H1 (cell line): Measurements from ENCODE around the gene SIK3. TPM values are rescaled to one million over a fixed set of nuclear protein-coding genes. Genes with fewer than 3 reads are reported as not detected.

Experiments
- CTCF ChIA-PET: fragments of 300-600 bp; sonication (Branson Sonifier 250); formaldehyde crosslinking; loops from one replicate; lab custom pipeline; 2021; ENCODE audit not compliant: partially characterized antibody; lab: Charles Lee
- POLR2A ChIA-PET: fragments of 300-600 bp; sonication (Branson Sonifier 250); formaldehyde crosslinking; loops from one replicate; lab custom pipeline; 2021; ENCODE audit warnings: inconsistent platforms; ENCODE audit not compliant: partially characterized antibody; lab: Charles Lee
- DNase-seq, 2 experiments: peaks; one replicate each; pipeline versions ENCODE4 v3.0.0 to v3.0.0-alpha.2; 2010 to 2022; ENCODE audit warnings: low spot score in 2 of 2, low read depth in 1 of 2, mixed read lengths in 1 of 2
- FAIRE-seq: peaks from 2 replicates; lab custom pipeline; 2011; peaks lifted over from hg19 to GRCh38; lab: Jason Lieb, UNC
- H2AFZ ChIP-seq: 2 replicates; pipeline ENCODE4 v1.8.1; 2012; ENCODE audit warnings: low read length, inconsistent platforms
- H2AK5ac ChIP-seq: 2 replicates; pipeline ENCODE4 v1.6.1; 2013; ENCODE audit warnings: low read depth, low read length
- H2BK120ac ChIP-seq: replicated peaks from 2 replicates; pipeline ENCODE3; 2013; ENCODE audit warnings: low read depth, low read length, inconsistent platforms
- H2BK12ac ChIP-seq: 2 replicates; pipeline ENCODE4 v1.6.1; 2013; ENCODE audit warnings: low read depth, low read length
- H2BK15ac ChIP-seq: 2 replicates; pipeline ENCODE4 v1.6.1; 2013; ENCODE audit warnings: low read length
- H2BK20ac ChIP-seq: 2 replicates; pipeline ENCODE4 v1.6.1; 2013; ENCODE audit warnings: low read length
- H2BK5ac ChIP-seq: 2 replicates; pipeline ENCODE4 v1.6.1; 2013; ENCODE audit warnings: low read depth, low read length
- H3K14ac ChIP-seq: 2 replicates; pipeline ENCODE4 v1.6.1; 2013; ENCODE audit warnings: inconsistent platforms; ENCODE audit not compliant: insufficient read length
- H3K18ac ChIP-seq: 2 replicates; pipeline ENCODE4 v1.6.1; 2013; ENCODE audit warnings: low read length; ENCODE audit errors: extremely low read depth
- H3K23ac ChIP-seq: 2 replicates; pipeline ENCODE4 v1.6.1; 2013; ENCODE audit warnings: inconsistent platforms; ENCODE audit not compliant: insufficient read length
- H3K23me2 ChIP-seq: 2 replicates; pipeline ENCODE4 v1.6.1; 2013; ENCODE audit warnings: low read depth, low read length
- H3K27ac ChIP-seq: 2 replicates; pipeline ENCODE4 v1.6.1; 2011; ENCODE audit warnings: low read depth, low read length, inconsistent platforms
- H3K27me3 ChIP-seq, 4 experiments: replicated peaks in 1 of 4; 1 replicate in 1 of 4; 2 replicates in 3 of 4; pipeline versions ENCODE4 v1.6.1 to v1.8.1; 2011 to 2013; ENCODE audit warnings: low read length in 3 of 4, mild to moderate bottlenecking in 3 of 4, inconsistent platforms in 2 of 4, mixed read lengths in 2 of 4, moderate library complexity in 1 of 4; ENCODE audit not compliant: control insufficient read depth in 3 of 4, insufficient read depth in 3 of 4; ENCODE audit errors: extremely low read depth in 1 of 4
- H3K36me3 ChIP-seq, 4 experiments: 2 replicates each; pipeline versions ENCODE4 v1.6.1 to v1.8.1; 2011 to 2013; ENCODE audit warnings: mild to moderate bottlenecking in 4 of 4, low read length in 3 of 4, moderate library complexity in 2 of 4, control low read depth in 1 of 4, inconsistent platforms in 1 of 4; ENCODE audit not compliant: insufficient read depth in 4 of 4, control insufficient read depth in 2 of 4
- H3K4ac ChIP-seq: replicated peaks from 2 replicates; pipeline ENCODE3; 2013; ENCODE audit warnings: low read length, low read depth, mixed read lengths, inconsistent platforms; ENCODE audit not compliant: insufficient read length
- H3K4me1 ChIP-seq, 4 experiments: replicated peaks in 1 of 4; 1 replicate in 1 of 4; 2 replicates in 3 of 4; pipeline versions ENCODE4 v1.6.1 to v1.8.1; 2011 to 2013; ENCODE audit warnings: low read length in 3 of 4, inconsistent platforms in 2 of 4, mixed read lengths in 1 of 4; ENCODE audit not compliant: insufficient read depth in 4 of 4, control insufficient read depth in 3 of 4
- H3K4me2 ChIP-seq, 2 experiments: 2 replicates each; pipeline versions ENCODE4 v1.6.1 to v1.8.1; 2011 to 2013; ENCODE audit warnings: low read depth in 2 of 2, low read length in 2 of 2, control low read depth in 1 of 2, inconsistent platforms in 1 of 2, mild to moderate bottlenecking in 1 of 2; ENCODE audit not compliant: insufficient read depth in 1 of 2
- H3K4me3 ChIP-seq, 4 experiments: fragments of 200-600, 300-600 bp in 1 of 4; sonication (generic), shearing (Covaris generic), sonication (Bioruptor Twin) in 1 of 4; 2 replicates each; pipeline versions ENCODE4 v1.5.1 to v1.8.1; 2011 to 2016; ENCODE audit warnings: low read length in 4 of 4, low read depth in 3 of 4, control low read depth in 2 of 4, inconsistent platforms in 2 of 4, mild to moderate bottlenecking in 2 of 4, mixed read lengths in 1 of 4, moderate library complexity in 1 of 4; ENCODE audit not compliant: insufficient read depth in 2 of 4; ENCODE audit errors: extremely low read depth in 1 of 4
- H3K56ac ChIP-seq: replicated peaks from 2 replicates; pipeline ENCODE3; 2013; ENCODE audit warnings: low read depth, mild to moderate bottlenecking, mixed read lengths, low read length, inconsistent platforms; ENCODE audit not compliant: insufficient read length
- H3K79me1 ChIP-seq: 2 replicates; pipeline ENCODE4 v1.6.1; 2013; ENCODE audit warnings: low read depth, low read length, control low read depth
- H3K79me2 ChIP-seq, 2 experiments: 2 replicates each; pipeline versions ENCODE4 v1.6.1 to v1.8.1; 2012 to 2013; ENCODE audit warnings: low read length in 2 of 2, mild to moderate bottlenecking in 2 of 2, inconsistent platforms in 1 of 2; ENCODE audit not compliant: insufficient read depth in 2 of 2, control insufficient read depth in 1 of 2
- H3K9ac ChIP-seq, 4 experiments: replicated peaks in 1 of 4; 1 replicate in 1 of 4; 2 replicates in 3 of 4; pipeline versions ENCODE4 v1.6.1 to v1.8.1; 2011 to 2013; ENCODE audit warnings: low read depth in 3 of 4, low read length in 3 of 4, control low read depth in 2 of 4, mild to moderate bottlenecking in 2 of 4, moderate library complexity in 2 of 4, inconsistent platforms in 1 of 4; ENCODE audit errors: extremely low read depth in 1 of 4
- H3K9me3 ChIP-seq, 2 experiments: 2 replicates each; pipeline versions ENCODE4 v1.6.1 to v1.8.1; 2012 to 2013; ENCODE audit warnings: mild to moderate bottlenecking in 2 of 2, moderate library complexity in 2 of 2, control low read depth in 1 of 2, inconsistent platforms in 1 of 2, low read depth in 1 of 2, low read length in 1 of 2, mixed read lengths in 1 of 2; ENCODE audit not compliant: insufficient read depth in 2 of 2
- H4K20me1 ChIP-seq, 2 experiments: replicated peaks in 1 of 2; 2 replicates each; pipeline versions ENCODE3 to v1.8.1; 2011 to 2013; ENCODE audit warnings: inconsistent platforms in 2 of 2, low read length in 2 of 2, mild to moderate bottlenecking in 1 of 2; ENCODE audit not compliant: insufficient read depth in 2 of 2, control insufficient read depth in 1 of 2
- H4K5ac ChIP-seq: 2 replicates; pipeline ENCODE4 v1.6.1; 2013; ENCODE audit warnings: low read length, low read depth, mixed read lengths, inconsistent platforms; ENCODE audit not compliant: insufficient read length
- H4K8ac ChIP-seq: 2 replicates; pipeline ENCODE4 v1.8.0; 2013; ENCODE audit warnings: mild to moderate bottlenecking, moderate library complexity, low read length, inconsistent platforms; ENCODE audit not compliant: insufficient read depth; ENCODE audit errors: extremely low read depth
- H4K91ac ChIP-seq: replicated peaks from 2 replicates; pipeline ENCODE3; 2013; ENCODE audit warnings: low read length, mixed read lengths, inconsistent platforms; ENCODE audit not compliant: insufficient read length
- NANOG ChIP-seq: IDR thresholded peaks from 2 replicates; pipeline ENCODE4 v1.6.1; 2011; ENCODE audit warnings: low read length, low read depth, mild to moderate bottlenecking, inconsistent platforms; ENCODE audit not compliant: insufficient read depth, poor library complexity, severe bottlenecking
- RFX5 ChIP-seq: IDR thresholded peaks from 2 replicates; pipeline ENCODE4 v1.6.1; 2011; ENCODE audit warnings: low read depth, low read length, improper control_type of control experiment, borderline replicate concordance
- WGBS, 2 experiments: shearing (Covaris generic) in 1 of 2; methylation state at CpG; one replicate each; pipeline versions ENCODE4 v1.1.6 to v1.1.7; 2013 to 2015; ENCODE audit warnings: low lambda C conversion rate in 2 of 2, mixed read lengths in 2 of 2, inconsistent platforms in 1 of 2, low coverage in 1 of 2, missing lambda C conversion rate in 1 of 2; ENCODE audit not compliant: insufficient replicate concordance in 2 of 2, insufficient coverage in 1 of 2, insufficient read length in 1 of 2; ENCODE audit errors: extremely low coverage in 1 of 2, missing lambda C conversion rate in 1 of 2; 5-methylcytosine and 5-hydroxymethylcytosine counted together
- polyA plus RNA-seq, 7 experiments: library from polyadenylated mRNA; depleted of rRNA in 3 of 7; stranded (reverse) in 5 of 7; unstranded in 2 of 7; fragments of >200 nt in 5 of 7; fragments of 200-250 nt in 2 of 7; gene quantifications; 1 replicate in 5 of 7; 2 replicates in 1 of 7; 4 replicates in 1 of 7; pipeline versions ENCODE4 v1.2.1 to v1.2.3, GENCODE V29; 2011 to 2013; ENCODE audit warnings: missing spikeins in 2 of 7, mixed read lengths in 2 of 7
- total RNA-seq: library from RNA; stranded (reverse); fragmentation: NEBNext Ultra II Directional; extraction: Animal tissue kit (Norgen Biotek cat#: 25700); gene quantifications from 2 replicates; pipeline ENCODE4 v1.2.1, GENCODE V29; 2021

SIK3 gene
- total and polyA plus RNA-seq, 2 of the 8 experiments (the other 6 are each of a cell fraction or from before 2014, with no cell fraction given), result 19.9 to 32.1 TPM

DNA sequence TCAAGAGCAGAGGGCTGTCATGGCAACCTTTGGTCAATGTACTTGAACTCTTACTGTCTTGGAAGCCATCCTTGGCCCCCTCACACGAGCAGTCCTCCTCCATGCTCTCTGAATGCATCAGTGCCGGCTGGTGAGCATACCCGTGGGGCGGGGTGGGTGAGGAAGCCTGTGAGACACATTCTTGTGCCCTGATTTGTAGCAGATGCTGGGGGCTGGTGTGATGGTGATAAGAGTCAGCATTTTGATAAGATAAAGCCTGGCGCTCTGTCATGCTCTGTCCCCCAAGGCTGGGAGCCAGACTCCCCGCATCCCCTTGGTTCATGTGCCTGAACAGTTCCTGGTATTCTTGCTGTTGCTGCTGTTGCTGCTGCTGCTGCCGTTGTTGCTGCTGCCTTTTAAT lies 240.3 kb downstream of the SIK3 start:
- Histone ChIP-seq H3K79me2 (no peaks in the 10 kb centered on the region), H3K18ac (no peak overlapping the region), H2AK5ac (no peak overlapping the region), H3K14ac (no peak overlapping the region), H3K27ac (no peak overlapping the region), H4K8ac (no peak overlapping the region), H3K23me2 (no peaks in the 10 kb centered on the region), H3K4me2 (no peak overlapping the region), H3K9ac (no peak overlapping the region), H3K4me3 (no peak overlapping the region), H2BK20ac (no peak overlapping the region), H2BK12ac (no peak overlapping the region), H4K20me1 (peaks cover 3 to 5% of the 10 kb centered on the region in 2 experiments), H2AFZ (no peak overlapping the region), H3K4ac (no peak overlapping the region), H3K79me1 (no peaks in the 10 kb centered on the region), H4K91ac (no peak overlapping the region), H3K27me3 (no peaks in the 10 kb centered on the region), H4K5ac (no peak overlapping the region), H2BK15ac (no peak overlapping the region), H3K9me3 (no peaks in the 10 kb centered on the region), H2BK5ac (no peak overlapping the region), H2BK120ac (no peak overlapping the region), H3K36me3 (peaks cover 4 to 36% (median 29%) of the 10 kb centered on the region in 4 experiments; a peak in 7 of 8 replicates), H3K4me1 (no peaks in the 10 kb centered on the region), H3K23ac (no peak overlapping the region), H3K56ac (no peak overlapping the region)
- 87% methylated on average over 7 of the region's 7 CpGs; no CpG with 5 or more reads in 1 of the 2 experiments for WGBS, 2 experiments
- DNase-seq (no peak), FAIRE-seq (no peak)
- POLR2A ChIA-PET, result no interaction called here
- CTCF ChIA-PET, result interaction anchor here (0.6 to 1.6 kb wide), 2 partner anchors 17 to 42 kb away, joined by 3 to 5 read pairs; no protein-coding TSS in a partner anchor
- TF ChIP-seq RFX5 (no peak), NANOG (no peak)
